HG03378 (cell line): Measurements from ENCODE around the gene HDAC10.
"Not testable (repeated sequence)": the region's sequence is repeated elsewhere in the genome, so short reads cannot be mapped to it uniquely, and the experiment has no call there.

ENCODE experiments used
- ATAC-seq: cut with Tn5 transposase; IDR thresholded peaks from one replicate; pipeline ENCODE4 v1.9.1; 2021; ENCODE audit warnings: mild to moderate bottlenecking, moderate library complexity; ENCODE audit not compliant: unreplicated experiment

The HDAC10 gene

DNA sequence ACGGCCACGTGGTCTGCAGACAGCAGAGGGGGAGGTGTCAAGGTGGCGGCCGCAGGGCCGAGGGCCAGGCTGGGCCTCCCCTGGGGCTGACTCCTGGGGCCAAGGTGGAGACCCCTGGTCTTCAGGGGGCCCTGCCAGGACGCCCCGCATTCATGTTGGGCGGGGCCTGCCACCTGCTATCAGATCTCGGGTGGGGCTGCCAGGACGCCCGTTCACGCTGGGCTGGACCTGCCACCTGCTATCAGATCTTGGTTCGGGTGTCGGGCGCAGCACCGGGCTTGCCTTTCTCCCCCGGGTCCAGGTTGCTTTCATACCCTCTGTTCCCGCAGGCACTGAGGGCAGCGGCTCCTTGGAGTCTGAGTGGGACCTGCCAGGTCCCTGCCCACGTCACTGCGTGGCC, 35.2 kb upstream of the HDAC10 start:
- ATAC-seq: no peak

DNA sequence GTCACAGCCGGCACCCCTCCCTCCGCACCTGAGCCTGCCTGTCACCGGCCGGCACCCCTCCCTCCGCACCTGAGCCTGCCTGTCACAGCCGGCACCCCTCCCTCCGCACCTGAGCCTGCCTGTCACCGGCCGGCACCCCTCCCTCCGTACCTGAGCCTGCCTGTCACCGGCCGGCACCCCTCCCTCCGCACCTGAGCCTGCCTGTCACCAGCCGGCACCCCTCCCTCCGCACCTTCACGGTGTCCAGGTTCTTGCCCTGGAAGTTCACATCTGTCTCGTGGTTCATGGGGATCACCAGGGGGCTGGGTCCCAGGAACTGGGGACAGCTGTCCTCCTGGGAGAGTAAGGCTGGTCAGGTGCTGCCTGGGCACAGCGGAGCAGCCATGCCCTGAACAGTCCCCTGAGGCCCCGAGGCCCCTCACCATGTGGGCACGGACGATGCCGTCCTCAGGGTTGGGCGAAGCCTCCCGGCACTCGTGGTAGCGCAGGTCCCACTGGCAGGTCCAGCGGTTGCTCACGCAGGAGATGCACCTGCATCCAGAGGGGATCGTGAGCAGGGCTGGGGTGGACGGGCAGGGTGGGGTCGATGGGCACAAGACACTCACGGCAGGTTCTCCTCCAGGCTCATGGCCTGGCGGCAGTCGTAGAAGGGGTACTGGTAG, 34.6 kb upstream of the HDAC10 start:
- no peak for ATAC-seq

DNA sequence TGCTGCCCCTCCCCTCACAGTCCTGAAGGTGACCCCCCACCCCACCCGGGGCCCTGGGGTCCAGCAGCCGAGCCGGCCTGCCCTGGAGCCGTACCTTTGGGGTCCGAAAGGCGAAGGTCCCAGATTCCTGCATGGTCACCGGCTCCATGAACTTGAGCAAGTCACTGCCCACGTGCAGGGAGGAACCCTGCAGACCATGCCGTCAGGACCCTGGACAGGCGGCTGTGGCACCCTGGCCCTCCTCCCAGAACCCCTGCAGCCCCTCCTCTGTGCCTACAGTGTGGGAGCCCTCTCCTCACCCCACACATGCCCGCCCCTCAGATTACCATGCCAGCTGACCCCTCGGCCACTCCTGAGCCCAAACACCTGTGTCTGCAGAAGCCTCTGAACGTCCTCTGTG, 33.4 kb upstream of the HDAC10 start:
- no peak for ATAC-seq

GRCh38 chr22:50283821-50284220, 32.8 kb upstream of the HDAC10 start:
- no peak for ATAC-seq

GRCh38 chr22:50282361-50283155, 31.5 kb upstream of the HDAC10 start:
- ATAC-seq: no peak

DNA sequence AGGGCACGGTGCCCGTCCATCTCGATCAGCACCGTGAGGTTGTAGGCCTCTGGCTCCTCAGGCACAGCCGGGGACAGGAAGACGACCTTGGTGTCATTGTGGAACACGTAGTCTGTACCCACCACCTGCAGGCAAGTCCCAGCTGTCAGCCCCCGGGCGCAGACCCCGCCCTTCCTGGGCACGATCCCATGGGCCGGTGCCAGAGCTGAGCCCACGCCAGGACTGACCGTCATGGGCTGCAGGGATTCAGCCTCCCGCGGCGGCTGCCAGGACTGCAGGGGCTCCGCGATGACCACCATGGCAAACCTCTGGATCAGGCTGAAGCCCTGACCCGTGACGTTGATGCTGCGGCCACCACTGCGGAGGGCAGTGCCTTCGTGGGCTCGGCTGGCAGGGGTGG, 30.9 kb upstream of the HDAC10 start:
- no peak for ATAC-seq

DNA sequence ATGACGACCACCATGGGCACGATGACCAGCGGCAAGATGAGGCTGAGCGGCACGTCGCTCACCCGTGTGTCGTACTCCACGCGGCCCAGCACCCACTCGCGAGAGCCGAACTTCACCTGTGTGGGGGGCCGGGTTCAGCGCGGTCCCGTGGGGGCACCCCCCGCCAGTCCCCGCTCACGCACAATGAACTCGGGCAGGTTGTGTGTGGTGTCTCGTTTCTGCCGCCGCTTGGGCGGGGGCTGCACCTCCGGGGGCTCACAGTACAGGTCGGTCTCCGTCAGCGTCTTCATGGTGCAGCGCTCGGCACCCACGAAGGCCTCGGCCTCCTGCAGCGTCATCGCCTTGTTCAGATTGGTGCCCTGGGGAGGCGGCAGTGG, 30.3 kb upstream of the HDAC10 start:
- no peak for ATAC-seq

GRCh38 chr22:50280708-50281383, 29.8 kb upstream of the HDAC10 start:
- ATAC-seq: no peak

DNA sequence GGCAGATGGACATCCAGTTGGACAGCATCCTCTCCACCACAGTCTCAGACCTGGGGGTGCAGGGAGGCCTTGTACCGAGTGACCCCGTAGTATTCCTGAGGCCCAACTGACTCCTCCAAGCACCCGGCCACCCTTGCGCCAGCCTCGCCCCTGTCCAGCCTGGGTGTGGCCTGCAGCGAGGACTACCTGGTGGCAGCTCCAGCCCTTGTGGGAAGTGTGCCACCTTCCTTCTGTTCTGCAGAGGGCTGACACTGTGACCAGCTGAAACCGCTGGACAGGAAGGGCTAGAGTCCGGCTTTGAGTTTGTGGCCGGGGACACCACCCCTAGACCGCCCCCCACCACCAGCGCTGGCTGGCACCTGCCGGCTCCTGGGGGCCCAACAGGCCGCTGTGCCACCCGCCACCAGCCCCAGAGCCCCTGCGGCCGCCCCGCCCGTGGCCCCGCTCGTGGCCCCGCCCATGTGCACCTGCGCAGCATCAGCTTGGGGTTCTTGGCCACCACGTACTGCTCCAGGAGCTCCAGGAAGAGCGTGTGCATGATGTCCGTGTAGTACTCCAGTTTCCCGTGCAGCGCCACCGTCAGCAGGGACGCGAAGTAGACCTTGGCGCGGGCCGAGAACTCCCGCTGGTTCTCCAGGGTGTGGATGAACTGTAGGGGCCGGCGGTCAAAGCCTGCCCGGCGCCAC, 29.1 kb upstream of the HDAC10 start:
- ATAC-seq: no peak

- ATAC-seq: no peak
These were observed 28.0 kb upstream of the HDAC10 start for GRCh38 chr22:50278956-50279619.

- ATAC-seq: no peak
These were observed 27.4 kb upstream of the HDAC10 start for GRCh38 chr22:50278461-50278860.

- no peak for ATAC-seq
These were observed 26.7 kb upstream of the HDAC10 start for GRCh38 chr22:50277761-50278160.

DNA sequence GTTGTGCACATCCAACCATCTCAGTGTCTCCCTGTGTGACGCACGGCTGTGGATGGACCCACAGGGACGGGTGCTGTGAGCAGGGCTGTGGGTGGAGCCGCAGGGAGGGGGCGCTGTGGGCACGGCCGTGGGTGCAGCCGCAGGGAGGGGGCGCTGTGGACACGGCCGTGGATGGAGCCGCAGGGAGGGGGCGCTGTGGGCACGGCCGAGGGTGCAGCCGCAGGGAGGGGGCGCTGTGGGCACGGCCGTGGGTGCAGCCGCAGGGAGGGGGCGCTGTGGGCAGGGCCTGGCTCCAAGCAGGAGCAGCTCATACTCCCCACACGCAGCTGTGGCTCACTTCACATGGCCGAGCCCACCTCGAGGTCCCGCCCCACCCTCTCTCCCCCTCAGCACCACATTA, 25.1 kb upstream of the HDAC10 start:
- ATAC-seq: no peak

- no peak for ATAC-seq
These were observed 24.4 kb upstream of the HDAC10 start for GRCh38 chr22:50275181-50276055.

DNA sequence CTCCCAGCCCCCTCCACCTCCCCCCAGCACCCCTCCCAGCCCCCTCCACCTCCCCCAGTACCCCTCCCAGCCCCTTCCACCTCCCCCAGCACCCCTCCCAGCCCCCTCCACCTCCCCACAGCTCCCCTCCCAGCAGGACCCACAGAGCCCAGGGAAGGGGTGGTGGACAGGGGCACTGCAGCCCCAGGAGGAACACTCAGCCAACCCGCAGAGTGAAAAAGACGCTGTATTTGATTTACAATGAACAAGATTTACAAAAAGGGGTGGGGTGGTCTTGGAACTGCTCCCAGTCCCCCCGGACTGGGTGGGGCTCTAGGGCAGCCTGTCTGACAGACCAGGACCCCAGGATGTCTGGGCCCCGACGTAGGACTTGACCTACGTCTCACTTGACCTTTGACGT, 23.7 kb upstream of the HDAC10 start:
- no peak for ATAC-seq

GRCh38 chr22:50274311-50274710, 23.2 kb upstream of the HDAC10 start:
- ATAC-seq: no peak

GRCh38 chr22:50273781-50274180, 22.7 kb upstream of the HDAC10 start:
- not testable (repeated sequence) for ATAC-seq

- ATAC-seq: not testable (repeated sequence)
These were observed 22.3 kb upstream of the HDAC10 start for GRCh38 chr22:50273352-50273751.

GRCh38 chr22:50272044-50272802, 21.2 kb upstream of the HDAC10 start:
- no peak for ATAC-seq
